ENCODE measurements around the gene MAP3K14. TPM values are rescaled to one million over a fixed set of nuclear protein-coding genes. Genes with fewer than 3 reads are reported as not detected.
A peak's percentile ranks its signal among the peaks of the same experiment; 100 is the strongest.

MAP3K14 gene
- total and polyA plus RNA-seq, 2 of the 4 experiments (the other 2 are of a cell fraction), result 4.1 to 21.7 TPM

DNA sequence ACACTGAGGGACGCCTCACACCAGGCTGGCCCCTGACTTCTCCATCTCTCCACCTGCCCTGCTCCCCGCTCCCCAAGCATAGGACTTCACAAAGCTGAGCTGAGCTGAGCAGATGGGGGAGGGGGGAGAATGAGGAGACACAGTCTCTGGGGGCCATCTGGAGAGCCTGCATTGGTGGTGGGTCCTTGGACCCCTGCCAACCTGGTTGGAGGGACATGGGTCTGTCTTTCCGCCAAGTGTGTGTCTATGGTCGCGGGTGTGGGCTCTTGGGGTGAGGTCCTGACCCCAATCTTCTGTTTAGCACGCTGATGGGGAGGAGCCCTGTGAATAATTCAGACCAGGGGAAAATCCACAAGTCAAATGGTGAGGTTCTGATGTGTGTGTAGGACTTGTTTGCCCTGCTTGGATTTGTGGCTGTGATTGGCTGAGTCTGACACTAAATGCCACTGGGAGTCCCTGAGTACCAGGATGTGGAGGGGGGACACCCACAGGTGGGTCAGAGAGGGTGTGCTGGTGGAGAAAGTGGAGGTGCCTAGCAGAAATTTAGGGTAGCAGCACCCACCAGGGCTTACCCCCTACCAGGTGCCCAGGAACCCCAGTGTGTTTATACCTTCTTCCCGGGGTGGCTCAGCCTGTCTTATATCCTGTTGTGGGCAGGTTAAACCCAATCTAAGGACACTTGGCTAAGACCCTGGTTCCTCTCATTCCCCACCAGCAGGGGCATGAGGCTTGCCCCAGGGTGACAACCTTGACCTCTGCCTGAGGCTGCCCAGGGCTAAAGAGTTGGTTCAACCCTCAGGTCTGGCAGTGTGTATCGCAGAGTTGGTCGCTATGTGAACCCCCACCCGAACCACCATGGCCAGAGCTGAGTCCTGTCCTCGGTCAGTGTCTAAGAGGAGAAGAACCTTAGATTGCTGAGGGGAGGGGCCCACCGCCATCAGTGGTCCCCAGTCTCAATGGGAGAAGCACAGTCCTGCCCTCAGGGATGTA, 93.0 kb downstream of the MAP3K14 start:
- CTCF ChIA-PET, result no interaction called here
- WGBS, 2 experiments (ENCODE audit: extremely low coverage in 2 of 2, insufficient read length in 1 of 2), result 100% methylated on average over 2 of the region's 12 CpGs; no CpG with 5 or more reads in 1 of the 2 experiments
- in situ Hi-C loops (cut with MboI; ENCODE audit: low sequenced_read_pairs), result loop anchor here (25.0 kb wide), 1 partner anchor 363 kb away; no protein-coding TSS in a partner anchor

More for the DNA sequence above, 93.0 kb downstream of the MAP3K14 start:
- Histone ChIP-seq H3K9me1 (ENCODE audit: insufficient read depth, low read length) (peaks cover 6% of the 10 kb centered on the region), H3K23ac (ENCODE audit: low read depth, low read length) (no peak overlapping the region), H2AK5ac (ENCODE audit: low read depth, low read length) (peak overlapping the region; percentile 25; the same call in 1 of the 2 replicates), H3K36me3 (ENCODE audit: control insufficient read depth, insufficient read depth, low read length) (no peaks in the 10 kb centered on the region), H3K27me3 (ENCODE audit: control insufficient read depth, insufficient read depth, low read length) (peaks cover 15% of the 10 kb centered on the region), H3K4ac (ENCODE audit: low read depth, low read length) (0 out of 2 replicates have a peak overlapping the region, but pooled peaks have one; percentile 24), H3K9ac (ENCODE audit: low read depth, low read length) (no peak overlapping the region), H3K56ac (ENCODE audit: extremely low read depth, insufficient read depth, low read length) (no peak overlapping the region), H2BK15ac (ENCODE audit: low read depth, low read length) (no peak overlapping the region), H2BK120ac (ENCODE audit: low read depth, low read length) (no peak overlapping the region), H3K4me2 (ENCODE audit: low read depth, low read length) (no peak overlapping the region; the same call in 1 of the 2 replicates), H4K8ac (ENCODE audit: low read depth in 2 of 2, low read length in 2 of 2) (no peak overlapping the region), H2AFZ (replicated peaks; ENCODE audit: low read length, poor library complexity) (no peak overlapping the region), H4K5ac (ENCODE audit: low read depth, low read length) (no peak overlapping the region), H3K4me3 (ENCODE audit: insufficient read depth, low read depth, low read length) (no peak overlapping the region), H3K79me1 (ENCODE audit: low read depth in 1 of 2, low read length in 2 of 2) (peaks cover 0 to 21% of the 10 kb centered on the region in 2 experiments; a peak in 2 of 4 replicates), H3K18ac (ENCODE audit: low read depth, low read length) (no peak overlapping the region), H3K4me1 (ENCODE audit: control insufficient read depth, insufficient read depth, low read length) (peaks cover 23% of the 10 kb centered on the region), H2BK5ac (ENCODE audit: low read depth, low read length, poor library complexity, severe bottlenecking) (no peak overlapping the region), H4K20me1 (ENCODE audit: insufficient read depth, low read length) (no peaks in the 10 kb centered on the region), H2AK9ac (replicated peaks; ENCODE audit: low read depth, low read length, poor library complexity) (no peak overlapping the region), H3K9me3 (ENCODE audit: control insufficient read depth, insufficient read depth, low read length) (no peaks in the 10 kb centered on the region), H3K14ac (replicated peaks; ENCODE audit: low read depth, low read length) (no peak overlapping the region), H2BK20ac (ENCODE audit: low read depth, low read length) (no peak overlapping the region), H3K27ac (ENCODE audit: insufficient read depth, low read length) (no peak overlapping the region), H4K91ac (ENCODE audit: insufficient read depth, low read depth, low read length) (no peak overlapping the region; the same call in 1 of the 2 replicates)
- no peak for DNase-seq
- POLR2A ChIA-PET (ENCODE audit: unreplicated experiment), result no interaction called here
- no peak for ATAC-seq (ENCODE audit: low read depth)
- intact Hi-C loops (cut with micrococcal nuclease), result loop anchor here (1.0 kb wide), 1 partner anchor 47 kb away; no protein-coding TSS in a partner anchor
- no TSS peak for BruUV-seq (replicated peaks)
- dilution Hi-C loops (cut with HindIII; ENCODE audit: low sequenced_read_pairs, unreplicated experiment), result no loop called here
- no peak for TF ChIP-seq CEBPB (IDR thresholded peaks at IDR 0.05; ENCODE audit: low read depth, low read length)
- TF ChIP-seq, protein P1, sequence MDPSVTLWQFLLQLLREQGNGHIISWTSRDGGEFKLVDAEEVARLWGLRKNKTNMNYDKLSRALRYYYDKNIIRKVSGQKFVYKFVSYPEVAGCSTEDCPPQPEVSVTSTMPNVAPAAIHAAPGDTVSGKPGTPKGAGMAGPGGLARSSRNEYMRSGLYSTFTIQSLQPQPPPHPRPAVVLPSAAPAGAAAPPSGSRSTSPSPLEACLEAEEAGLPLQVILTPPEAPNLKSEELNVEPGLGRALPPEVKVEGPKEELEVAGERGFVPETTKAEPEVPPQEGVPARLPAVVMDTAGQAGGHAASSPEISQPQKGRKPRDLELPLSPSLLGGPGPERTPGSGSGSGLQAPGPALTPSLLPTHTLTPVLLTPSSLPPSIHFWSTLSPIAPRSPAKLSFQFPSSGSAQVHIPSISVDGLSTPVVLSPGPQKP (IDR thresholded peaks at IDR 0.05; ENCODE audit: borderline replicate concordance, low read depth, low read length), result no peak
- no peak for TF ChIP-seq SMC3 (IDR thresholded peaks at IDR 0.05; ENCODE audit: low read depth, low read length)
